ENCODE data around the gene DUOX1.

- no peak for TF ChIP-seq CTCF (conservative IDR thresholded peaks at IDR 0.05 in 1 of 2, IDR thresholded peaks at IDR 0.05 in 1 of 2; ENCODE audit: extremely low read depth in 1 of 2, insufficient read depth in 1 of 2, low read depth in 1 of 2, low read length in 2 of 2)
- TF ChIP-seq EZH2 (IDR thresholded peaks at IDR 0.05; ENCODE audit: borderline replicate concordance, low read length): no peak
Measured at GRCh38 chr15:45212493-45212892, 82.7 kb downstream of the DUOX1 start.

Measured in mammary epithelial cell (primary cell).